Right kidney (tissue), 1 donor: ENCODE results near the gene ZNF587B.
"Not testable (repeated sequence)": the region's sequence is repeated elsewhere in the genome, so short reads cannot be mapped to it uniquely, and the experiment has no call there.

Experiments used
- DNase-seq: peaks from one replicate; pipeline ENCODE4 v3.0.0-alpha.2; 2016

The ZNF587B gene

DNA sequence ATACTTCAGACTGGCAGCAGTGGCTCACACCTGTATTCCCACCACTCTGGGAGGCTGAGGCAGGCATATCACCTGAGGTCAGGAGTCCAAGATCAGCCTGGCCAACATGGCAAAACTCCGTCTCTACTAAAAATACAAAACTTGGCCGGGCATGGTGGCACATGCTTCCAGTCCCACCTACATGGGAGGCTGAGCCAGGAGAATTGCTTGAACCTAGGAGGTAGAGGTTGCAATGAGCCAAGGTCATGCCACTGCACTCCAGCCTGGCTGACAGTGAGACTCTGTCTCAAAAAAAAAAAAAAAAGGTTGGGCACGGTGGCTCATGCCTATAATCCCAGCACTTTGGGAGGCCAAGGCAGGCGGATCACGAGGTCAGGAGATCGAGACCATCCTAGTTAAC, 39.6 kb downstream of the ZNF587B start:
- DNase-seq: not testable (repeated sequence)

DNA sequence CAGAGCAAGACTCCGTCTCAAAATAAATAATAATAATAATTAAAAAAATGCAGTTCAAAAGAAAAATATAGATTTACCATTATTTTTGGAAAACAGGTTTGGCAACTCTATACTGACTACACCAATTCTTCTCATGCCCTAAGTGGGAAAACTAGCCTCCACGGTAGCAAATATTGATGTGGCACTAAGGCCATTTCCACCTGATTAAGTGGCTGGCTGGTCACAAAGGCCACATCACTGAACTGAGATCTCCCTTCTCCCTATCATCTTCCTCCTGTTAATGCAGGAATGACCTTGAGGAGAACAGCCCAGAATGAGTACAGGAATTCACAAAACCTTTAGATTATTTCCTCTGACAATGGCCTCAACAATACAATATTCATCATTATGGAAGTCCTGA, 40.1 kb downstream of the ZNF587B start:
- no peak for DNase-seq

DNA sequence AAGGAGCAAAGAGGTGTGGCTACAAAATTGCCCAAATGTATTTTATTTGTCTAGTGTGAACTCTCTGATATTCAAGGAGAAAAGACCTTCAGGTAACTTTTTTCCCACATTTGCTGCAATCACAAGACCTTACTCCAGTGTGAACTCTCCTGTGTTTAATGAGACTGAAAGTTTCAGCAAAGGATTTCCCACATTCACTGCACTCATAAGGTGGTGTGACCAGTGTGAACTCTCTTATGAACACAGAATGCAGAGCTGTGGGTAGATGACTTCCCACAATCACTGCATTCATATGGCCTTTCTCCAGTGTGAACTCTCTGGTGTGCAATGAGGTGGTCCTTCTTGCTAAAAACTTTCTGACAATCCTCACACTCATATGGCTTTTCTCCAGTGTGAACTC, 42.4 kb downstream of the ZNF587B start:
- no peak for DNase-seq

DNA sequence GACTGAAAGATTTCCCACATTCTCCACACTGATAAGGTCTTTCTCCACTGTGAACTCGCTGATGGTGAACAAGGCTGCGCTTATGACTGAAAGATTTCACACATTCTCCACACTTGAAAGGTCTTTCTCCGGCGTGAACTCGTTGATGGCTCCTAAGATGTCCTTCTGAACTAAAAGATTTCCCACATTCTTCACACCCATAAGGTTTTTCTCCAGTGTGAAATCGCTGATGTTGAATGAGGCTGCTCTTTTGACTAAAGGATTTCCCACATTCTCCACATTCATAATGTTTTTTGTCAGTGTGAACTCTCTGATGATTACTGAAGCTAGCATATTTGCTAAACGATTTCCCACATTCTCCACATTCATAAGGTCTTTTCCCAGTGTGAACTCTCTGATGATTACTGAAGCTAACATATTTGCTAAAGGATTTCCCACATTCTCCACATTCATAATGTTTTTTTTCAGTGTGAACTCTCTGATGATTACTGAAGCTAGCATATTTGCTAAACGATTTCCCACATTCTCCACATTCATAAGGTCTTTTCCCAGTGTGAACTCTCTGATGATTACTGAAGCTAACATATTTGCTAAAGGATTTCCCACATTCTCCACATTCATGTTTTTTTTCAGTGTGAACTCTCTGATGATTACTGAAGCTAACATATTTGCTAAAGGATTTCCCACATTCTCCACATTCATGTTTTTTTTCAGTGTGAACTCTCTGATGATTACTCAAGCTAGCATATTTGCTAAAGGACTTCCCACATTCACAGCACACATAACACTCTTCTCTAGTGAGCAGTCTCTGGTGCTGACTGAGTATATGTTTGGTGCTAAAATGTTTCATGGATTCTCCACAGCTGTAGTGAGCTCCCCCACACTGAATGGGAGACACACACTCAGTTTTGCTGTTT, 44.0 kb downstream of the ZNF587B start:
- DNase-seq: not testable (repeated sequence)

DNA sequence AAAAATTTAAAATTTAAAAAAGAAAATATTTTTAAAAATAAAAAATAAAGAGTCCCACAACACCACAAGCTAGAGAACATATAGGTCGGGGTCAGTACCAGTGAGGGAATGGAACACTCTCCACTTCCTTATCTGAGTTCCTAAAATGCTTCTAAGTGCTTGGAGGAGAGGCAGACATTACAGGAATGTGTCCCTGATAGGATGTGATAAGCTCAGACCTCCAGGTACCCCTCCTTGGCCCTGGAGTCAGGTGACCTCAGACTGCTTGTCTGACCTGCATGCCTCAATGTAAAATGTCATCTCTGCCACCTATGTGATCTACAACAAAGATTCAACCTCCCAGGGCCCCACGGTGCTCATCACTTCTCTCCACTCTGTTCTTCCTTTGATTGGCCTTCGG, 55.9 kb downstream of the ZNF587B start:
- no peak for DNase-seq

DNA sequence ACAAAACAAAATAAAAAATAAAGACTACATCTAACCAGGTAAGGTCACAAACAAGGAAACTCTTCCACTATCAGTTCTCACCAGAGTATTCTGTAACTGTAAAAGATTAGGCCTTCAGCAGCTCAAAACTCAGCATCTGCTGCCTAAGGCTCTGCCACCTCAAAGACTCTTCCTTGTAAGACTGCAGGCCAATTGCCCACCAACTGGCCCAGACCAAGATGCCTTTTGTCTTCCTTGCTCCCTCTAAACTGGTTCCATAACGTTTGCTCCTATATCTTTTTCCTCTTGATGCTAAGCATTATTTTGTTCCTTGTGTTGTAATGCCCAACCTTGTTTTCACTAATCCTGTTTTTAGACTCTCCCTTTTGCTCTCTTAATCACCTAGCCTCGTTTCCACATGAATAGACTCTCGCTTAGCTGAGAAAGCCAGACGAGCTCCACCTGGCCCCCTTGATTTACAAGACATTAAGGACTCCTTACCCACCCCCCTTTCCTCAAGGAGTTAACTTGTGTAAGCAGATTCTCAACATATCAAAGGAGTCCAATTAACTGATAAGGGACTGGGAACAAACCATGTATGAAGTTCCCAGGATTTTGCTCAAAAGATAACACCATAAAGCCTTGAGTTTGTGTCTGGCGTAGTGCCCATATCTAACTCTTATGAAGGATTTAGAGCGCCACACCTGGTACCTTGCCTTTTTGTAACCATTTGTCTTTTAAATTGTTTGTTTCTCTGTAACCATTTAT, 57.3 kb downstream of the ZNF587B start:
- DNase-seq: peak; percentile 50

DNA sequence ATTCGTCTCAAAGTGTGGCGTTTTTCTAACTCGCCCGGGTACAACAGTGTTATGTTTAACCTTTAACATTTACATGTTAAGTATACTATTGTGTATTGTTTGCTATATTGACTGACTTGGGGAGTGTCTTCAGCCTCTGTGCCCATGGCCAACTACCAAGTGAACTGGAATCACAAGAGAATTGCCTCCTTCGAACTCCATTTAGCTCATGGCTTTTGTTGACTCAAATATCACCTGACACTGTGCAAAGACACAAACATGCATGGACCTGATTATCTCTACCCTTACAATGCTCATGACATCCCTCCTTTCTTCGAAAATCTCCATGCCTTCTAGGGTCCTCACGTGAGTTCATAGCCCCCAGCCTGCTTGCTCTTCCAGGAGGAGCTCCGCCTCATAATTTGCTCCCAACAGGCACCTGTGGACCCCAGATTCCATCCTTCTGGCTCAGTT, 58.0 kb downstream of the ZNF587B start:
- no peak for DNase-seq

DNA sequence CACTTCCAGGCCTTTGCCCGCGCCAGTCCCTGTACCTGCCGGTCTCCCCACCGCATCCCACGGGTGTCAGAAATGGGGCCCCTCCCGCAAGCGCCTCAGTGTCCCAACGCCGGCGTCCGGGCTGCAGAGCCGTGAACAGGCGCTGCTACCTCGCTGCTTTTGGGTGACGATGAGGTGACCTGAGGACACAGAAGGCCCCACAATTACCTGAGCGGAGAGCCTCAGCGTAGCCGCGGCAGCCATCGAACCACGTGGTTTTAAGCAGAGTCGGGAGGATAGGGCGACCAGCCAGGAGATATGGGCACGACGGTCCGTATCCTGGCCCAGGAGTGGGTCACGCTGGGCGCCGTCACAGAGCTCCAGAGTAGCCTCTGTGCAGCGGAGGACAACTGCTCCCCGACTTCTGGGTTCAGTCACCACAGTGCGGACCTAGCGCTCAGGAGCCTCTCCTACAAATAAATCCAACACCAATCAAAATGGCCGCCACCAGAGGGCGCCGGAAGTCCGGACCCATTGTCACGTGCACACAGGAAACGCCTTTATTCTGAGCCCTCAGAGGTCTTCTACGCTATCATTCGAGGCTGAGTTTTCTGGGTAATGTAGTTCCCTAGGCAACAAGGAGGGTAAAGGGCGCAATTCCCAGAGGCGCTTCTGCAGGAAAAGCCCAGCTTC, 58.6 kb downstream of the ZNF587B start, which contains the start of gene ZNF814:
Gene ZNF814 (minus strand): TSS at position 478 of the 672 bp plus-strand sequence. CDS start 235 bp downstream, at position 243.
- DNase-seq: peak; percentile 89

DNA sequence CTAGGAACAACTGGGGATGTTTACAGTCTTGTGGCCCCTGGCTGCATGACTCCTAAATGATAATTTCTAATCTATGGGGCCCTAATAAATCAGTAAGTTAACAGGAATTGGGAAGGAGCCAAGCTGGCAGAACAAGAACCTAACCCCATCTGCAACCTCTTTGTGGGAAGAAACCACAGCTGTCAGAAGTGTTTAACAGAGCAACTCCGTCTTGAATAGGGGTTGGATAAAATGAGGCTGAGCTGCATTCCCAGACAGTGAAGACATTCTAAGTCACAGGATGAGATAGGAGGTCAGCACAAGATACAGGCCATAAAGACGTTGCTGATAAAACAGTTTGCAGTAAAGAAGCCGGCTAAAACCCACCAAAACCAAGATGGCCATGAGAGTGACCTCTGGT, 60.6 kb downstream of the ZNF587B start:
- DNase-seq: not testable (repeated sequence)
